Neutrophil (primary cell): ENCODE measurements around the gene AKAP6.

Source experiments
- H3K27ac ChIP-seq: fragments of 200-600 bp; sonication (generic); 2 replicates; pipeline ENCODE4 v1.5.1; 2016; ENCODE audit warnings: mild to moderate bottlenecking, moderate library complexity
- H3K27me3 ChIP-seq: fragments of 200-600 bp; sonication (generic); 2 replicates; pipeline ENCODE4 v1.6.0; 2016; ENCODE audit warnings: mild to moderate bottlenecking
- H3K36me3 ChIP-seq: fragments of 200-600 bp; sonication (generic); 2 replicates; pipeline ENCODE4 v1.5.1; 2017
- H3K4me1 ChIP-seq, 2 experiments: fragments of 200-600 bp in 1 of 2; sonication (generic) in 1 of 2; 1 replicate in 1 of 2; 2 replicates in 1 of 2; pipeline versions ENCODE4 v1.5.1 to v1.6.1; 2013 to 2016; ENCODE audit warnings: low read depth in 1 of 2, low read length in 1 of 2, mild to moderate bottlenecking in 1 of 2, moderate library complexity in 1 of 2; ENCODE audit not compliant: control insufficient read depth in 1 of 2, insufficient read depth in 1 of 2
- H3K4me3 ChIP-seq, 2 experiments: fragments of 200-600 bp in 1 of 2; sonication (generic) in 1 of 2; 1 replicate in 1 of 2; 2 replicates in 1 of 2; pipeline ENCODE4 v1.5.1; 2013 to 2016; ENCODE audit warnings: low read depth in 1 of 2, low read length in 1 of 2, mild to moderate bottlenecking in 1 of 2, moderate library complexity in 1 of 2
- H3K9me3 ChIP-seq: fragments of 200-600 bp; sonication (generic); 2 replicates; pipeline ENCODE4 v1.5.1; 2016
- CTCF ChIP-seq: fragments of 200-600 bp; sonication (generic); IDR thresholded peaks from 2 replicates; pipeline ENCODE4 v1.5.1; 2016; ENCODE audit warnings: antibody characterized with exemption

The AKAP6 gene

GRCh38 chr14:32412532-32412931 lies 83.4 kb downstream of the AKAP6 start:
- no peak overlapping the region for H3K4me3 ChIP-seq
- TF ChIP-seq CTCF, result no peak
- H3K27ac ChIP-seq, result no peak overlapping the region
- H3K9me3 ChIP-seq, result no peaks in the 10 kb centered on the region
- no peaks in the 10 kb centered on the region for H3K4me1 ChIP-seq
- no peaks in the 10 kb centered on the region for H3K27me3 ChIP-seq
- no peaks in the 10 kb centered on the region for H3K36me3 ChIP-seq

DNA sequence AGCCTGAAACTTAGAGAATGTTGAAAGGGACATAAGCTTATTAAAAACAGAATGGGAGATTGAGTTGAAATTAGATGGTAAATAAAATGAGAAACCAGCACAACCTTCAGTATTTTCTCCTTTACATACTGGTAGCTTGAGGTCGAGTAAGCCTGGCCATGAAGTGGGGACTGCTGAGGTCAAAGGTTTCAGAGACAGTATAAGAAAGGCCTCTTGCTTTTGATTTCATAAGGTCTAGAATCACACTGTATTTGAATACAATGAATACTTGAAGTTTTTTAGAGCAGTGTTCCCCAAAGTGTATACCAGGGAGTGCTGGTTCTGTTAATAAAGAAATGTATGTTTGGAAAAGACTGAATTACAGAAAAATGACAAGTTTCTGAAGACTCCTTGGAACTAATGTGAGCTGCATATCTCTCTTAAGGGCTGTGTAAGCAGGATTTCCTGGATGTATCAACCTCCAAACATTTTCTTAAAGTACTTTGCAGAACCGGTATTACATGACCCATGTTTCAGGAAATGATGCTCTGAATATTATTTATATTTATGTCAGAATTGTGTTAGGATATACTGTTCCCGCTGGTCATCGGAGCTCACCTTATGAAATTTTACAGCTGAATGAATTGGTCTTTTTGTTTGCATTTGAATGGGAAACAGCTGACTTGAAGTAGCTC lies 85.0 kb downstream of the AKAP6 start:
- Histone ChIP-seq H3K27ac (no peak overlapping the region), H3K27me3 (no peaks in the 10 kb centered on the region), H3K4me1 (no peaks in the 10 kb centered on the region), H3K36me3 (no peaks in the 10 kb centered on the region), H3K4me3 (no peak overlapping the region), H3K9me3 (no peaks in the 10 kb centered on the region)
- no peak for TF ChIP-seq CTCF

DNA sequence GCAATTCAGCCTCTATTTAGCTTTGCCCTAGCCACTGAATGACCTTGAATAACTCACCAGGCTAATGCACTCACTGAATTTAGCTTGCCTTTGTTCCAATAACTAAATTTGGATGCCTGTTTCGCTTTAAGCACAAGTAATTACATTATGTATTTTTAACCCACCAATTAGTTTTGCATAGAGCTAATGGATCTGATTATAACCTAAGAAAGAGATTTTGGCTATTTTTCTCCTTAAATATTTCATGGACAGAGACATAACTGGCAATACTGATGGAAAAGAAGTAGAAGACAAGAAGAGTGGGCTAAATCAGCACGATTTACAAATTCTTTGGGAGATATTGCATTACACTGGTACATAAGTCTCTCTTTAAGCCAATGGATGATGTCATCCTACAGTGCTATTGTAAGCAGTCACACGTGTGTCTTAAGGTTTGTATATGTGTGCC lies 85.7 kb downstream of the AKAP6 start:
- TF ChIP-seq CTCF, result no peak
- Histone ChIP-seq H3K4me3 (no peak overlapping the region), H3K9me3 (no peaks in the 10 kb centered on the region), H3K4me1 (no peaks in the 10 kb centered on the region), H3K36me3 (no peaks in the 10 kb centered on the region), H3K27ac (no peak overlapping the region), H3K27me3 (no peaks in the 10 kb centered on the region)

GRCh38 chr14:32417956-32418552 lies 89.0 kb downstream of the AKAP6 start:
- Histone ChIP-seq H3K4me3 (no peak overlapping the region), H3K36me3 (no peaks in the 10 kb centered on the region), H3K27ac (no peak overlapping the region), H3K4me1 (no peaks in the 10 kb centered on the region), H3K9me3 (peaks cover 5% of the 10 kb centered on the region), H3K27me3 (no peaks in the 10 kb centered on the region)
- no peak for TF ChIP-seq CTCF

DNA sequence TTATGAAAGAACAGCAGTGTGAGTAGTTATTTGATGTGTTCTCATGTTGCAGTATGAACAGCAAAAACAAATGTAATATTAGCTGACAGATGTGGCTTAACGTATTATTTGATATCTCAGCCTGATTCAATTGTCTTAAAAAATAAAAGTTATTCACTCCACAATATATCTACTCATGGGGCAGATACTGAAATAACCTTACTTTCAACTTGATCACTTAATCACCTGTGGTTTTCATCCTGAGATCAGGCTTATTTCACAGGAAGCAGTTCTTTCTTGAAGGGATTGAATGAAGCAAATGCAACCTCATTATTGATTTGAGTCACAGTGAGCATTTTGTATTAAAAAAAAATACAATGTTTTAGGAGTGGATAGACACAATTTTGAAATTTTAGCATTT lies 90.3 kb downstream of the AKAP6 start:
- no peak overlapping the region for H3K4me3 ChIP-seq
- H3K4me1 ChIP-seq, result no peaks in the 10 kb centered on the region
- H3K27me3 ChIP-seq, result no peaks in the 10 kb centered on the region
- TF ChIP-seq CTCF, result no peak
- no peak overlapping the region for H3K27ac ChIP-seq
- H3K36me3 ChIP-seq, result no peaks in the 10 kb centered on the region
- peaks cover 5% of the 10 kb centered on the region for H3K9me3 ChIP-seq
